Measurements from ENCODE around the gene ZFC3H1.

DNA sequence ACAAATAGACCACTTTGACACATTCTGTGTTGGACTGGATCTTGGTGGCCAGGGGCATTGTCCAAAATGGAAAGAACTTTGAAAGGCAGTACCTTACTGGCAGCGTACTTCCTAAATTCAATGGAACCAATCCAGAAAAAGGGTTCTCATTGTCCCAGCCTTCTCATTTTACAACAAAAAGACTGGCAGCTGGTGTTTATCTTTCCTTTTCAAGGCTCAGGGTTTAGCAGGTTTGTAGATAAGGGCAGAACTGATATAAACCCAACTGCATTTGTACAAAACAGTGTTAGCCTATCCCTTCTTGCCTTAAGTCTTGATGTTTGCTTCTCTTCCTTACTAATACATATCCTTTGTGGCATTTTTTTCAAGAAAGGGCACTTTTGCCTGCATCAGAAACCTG is 8.2 kb upstream of the ZFC3H1 start:
- TF ChIP-seq EZH2 (IDR thresholded peaks at IDR 0.05; ENCODE audit: insufficient read depth, poor library complexity, severe bottlenecking) (no peak), EZH2phosphoT487 (IDR thresholded peaks at IDR 0.05; ENCODE audit: insufficient read depth, low read depth) (no peak)
